IMR-90 (cell line): ENCODE data around the gene SUSD1.

Source experiments
- CHD1 ChIP-seq: IDR thresholded peaks from 2 replicates; pipeline ENCODE4 v1.6.1; 2012; ENCODE audit warnings: low read depth, low read length, improper control_type of control experiment
- MXI1 ChIP-seq: IDR thresholded peaks from 2 replicates; pipeline ENCODE4 v1.6.1; 2012; ENCODE audit warnings: low read depth, mild to moderate bottlenecking, low read length, moderate library complexity, borderline replicate concordance
- POLR2A ChIP-seq: IDR thresholded peaks from 2 replicates; pipeline ENCODE4 v1.6.1; 2012; ENCODE audit warnings: mild to moderate bottlenecking, low read depth, low read length
- RFX5 ChIP-seq: IDR thresholded peaks from 2 replicates; pipeline ENCODE4 v1.8.0; 2012; ENCODE audit warnings: low read depth, mild to moderate bottlenecking, low read length, moderate library complexity
- TF ChIP-seq, protein P1 (sequence below): fragments of 150-350 bp; IDR thresholded peaks from 2 replicates; pipeline ENCODE4 v1.6.1; 2016; ENCODE audit warnings: low read depth, mild to moderate bottlenecking, low read length, moderate library complexity, borderline replicate concordance
- TF ChIP-seq, protein P2 (sequence below): conservative IDR thresholded peaks from 2 replicates; pipeline ENCODE4 v1.5.1; 2012; ENCODE audit warnings: mild to moderate bottlenecking, low read depth, low read length, improper control_type of control experiment

DNA sequence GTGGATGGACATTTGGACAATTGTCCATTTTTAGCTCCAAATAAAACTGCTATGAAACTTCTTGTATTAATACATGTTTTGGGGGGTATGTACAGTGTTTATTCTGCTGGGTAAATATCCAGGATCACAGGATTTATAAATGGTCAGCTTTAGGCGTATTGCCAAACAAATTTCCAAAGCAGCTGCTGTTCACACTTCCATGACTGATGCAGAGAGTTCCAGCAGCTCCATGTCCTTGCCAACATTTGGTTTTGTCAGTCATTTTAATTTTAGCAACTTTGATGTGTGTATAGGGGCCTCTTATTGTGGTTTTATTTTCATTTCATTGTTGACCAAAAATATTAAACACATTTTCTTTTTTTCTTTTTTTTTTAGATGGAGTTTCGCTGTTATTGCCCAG is 9.8 kb upstream of the SUSD1 start:
- TF ChIP-seq, protein P1, sequence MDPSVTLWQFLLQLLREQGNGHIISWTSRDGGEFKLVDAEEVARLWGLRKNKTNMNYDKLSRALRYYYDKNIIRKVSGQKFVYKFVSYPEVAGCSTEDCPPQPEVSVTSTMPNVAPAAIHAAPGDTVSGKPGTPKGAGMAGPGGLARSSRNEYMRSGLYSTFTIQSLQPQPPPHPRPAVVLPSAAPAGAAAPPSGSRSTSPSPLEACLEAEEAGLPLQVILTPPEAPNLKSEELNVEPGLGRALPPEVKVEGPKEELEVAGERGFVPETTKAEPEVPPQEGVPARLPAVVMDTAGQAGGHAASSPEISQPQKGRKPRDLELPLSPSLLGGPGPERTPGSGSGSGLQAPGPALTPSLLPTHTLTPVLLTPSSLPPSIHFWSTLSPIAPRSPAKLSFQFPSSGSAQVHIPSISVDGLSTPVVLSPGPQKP: no peak
- TF ChIP-seq POLR2A (no peak), MXI1 (no peak), RFX5 (no peak), CHD1 (no peak)
- TF ChIP-seq, protein P2, sequence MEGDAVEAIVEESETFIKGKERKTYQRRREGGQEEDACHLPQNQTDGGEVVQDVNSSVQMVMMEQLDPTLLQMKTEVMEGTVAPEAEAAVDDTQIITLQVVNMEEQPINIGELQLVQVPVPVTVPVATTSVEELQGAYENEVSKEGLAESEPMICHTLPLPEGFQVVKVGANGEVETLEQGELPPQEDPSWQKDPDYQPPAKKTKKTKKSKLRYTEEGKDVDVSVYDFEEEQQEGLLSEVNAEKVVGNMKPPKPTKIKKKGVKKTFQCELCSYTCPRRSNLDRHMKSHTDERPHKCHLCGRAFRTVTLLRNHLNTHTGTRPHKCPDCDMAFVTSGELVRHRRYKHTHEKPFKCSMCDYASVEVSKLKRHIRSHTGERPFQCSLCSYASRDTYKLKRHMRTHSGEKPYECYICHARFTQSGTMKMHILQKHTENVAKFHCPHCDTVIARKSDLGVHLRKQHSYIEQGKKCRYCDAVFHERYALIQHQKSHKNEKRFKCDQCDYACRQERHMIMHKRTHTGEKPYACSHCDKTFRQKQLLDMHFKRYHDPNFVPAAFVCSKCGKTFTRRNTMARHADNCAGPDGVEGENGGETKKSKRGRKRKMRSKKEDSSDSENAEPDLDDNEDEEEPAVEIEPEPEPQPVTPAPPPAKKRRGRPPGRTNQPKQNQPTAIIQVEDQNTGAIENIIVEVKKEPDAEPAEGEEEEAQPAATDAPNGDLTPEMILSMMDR: no peak
